Stimulated activated CD8-positive, alpha-beta memory T cell treated with anti-CD3 and anti-CD28 coated beads, Interleukin-4, amount 100 ng/mL, for 24 hours (primary cell): ENCODE measurements around the gene OBSL1.

Experiments used
- DNase-seq: peaks from one replicate; pipeline ENCODE4 v3.0.0-alpha.2; 2020; ENCODE audit warnings: low read depth

OBSL1 gene

GRCh38 chr2:219530048-219530963 lies 41.0 kb downstream of the OBSL1 start:
- peak; percentile 78 for DNase-seq

- no peak for DNase-seq
These were observed 43.9 kb downstream of the OBSL1 start for GRCh38 chr2:219527472-219527871.

DNA sequence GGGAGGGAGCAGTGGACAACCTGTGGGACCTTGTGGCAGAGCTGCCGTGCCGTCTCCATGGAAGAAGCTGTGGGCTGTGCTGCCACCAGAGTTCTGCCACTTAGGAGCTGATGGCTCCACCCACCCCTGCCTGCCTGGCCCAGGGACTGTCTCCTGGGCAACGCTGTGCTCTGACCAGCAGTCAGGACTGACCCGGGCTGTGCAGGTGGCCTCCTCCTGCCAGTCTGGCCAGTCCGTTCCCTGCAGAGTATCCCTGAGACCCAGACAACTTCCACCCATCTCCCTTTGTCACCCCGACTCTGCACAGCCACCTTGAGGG lies 44.3 kb downstream of the OBSL1 start:
- no peak for DNase-seq

DNA sequence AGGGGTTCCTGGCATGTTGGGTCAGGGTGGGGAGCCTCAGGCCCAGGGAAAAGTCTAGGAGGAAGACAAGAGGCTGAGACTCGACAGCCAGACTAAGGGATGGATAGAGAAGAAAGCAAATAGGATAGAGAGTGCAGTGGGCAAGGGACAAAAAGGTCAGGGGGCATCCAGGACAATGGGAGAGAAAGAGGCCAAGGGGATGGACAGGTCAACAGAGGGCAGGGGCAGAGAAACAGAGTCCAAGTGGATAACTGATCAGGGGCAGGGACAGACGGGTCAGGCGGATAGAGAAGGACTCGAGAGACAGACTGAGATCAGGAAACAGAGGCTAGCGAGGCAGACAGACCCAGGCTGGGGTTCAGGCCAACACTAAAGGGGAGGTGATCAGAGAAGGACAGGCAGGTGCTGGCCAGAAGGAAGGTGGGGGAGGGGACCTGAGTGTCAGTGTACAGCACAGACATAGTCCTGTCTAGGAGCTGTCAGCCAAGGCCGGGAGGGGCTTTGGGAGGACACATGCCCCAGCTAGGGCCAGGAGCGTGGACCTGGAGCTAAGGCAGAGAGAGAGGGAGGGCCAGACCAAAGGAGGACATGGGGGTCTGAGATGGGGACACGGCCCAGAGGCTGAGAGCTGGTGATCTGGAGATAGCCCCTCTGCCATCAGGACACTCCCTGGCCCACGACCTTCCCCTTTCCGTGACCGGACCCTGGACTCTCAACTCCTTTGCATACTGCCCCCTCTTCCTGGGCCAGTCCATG lies 44.8 kb downstream of the OBSL1 start:
- no peak for DNase-seq

- no peak for DNase-seq
These were observed 45.7 kb downstream of the OBSL1 start for GRCh38 chr2:219525533-219526232.

- no peak for DNase-seq
These were observed 46.5 kb downstream of the OBSL1 start for GRCh38 chr2:219524817-219525216.

DNA sequence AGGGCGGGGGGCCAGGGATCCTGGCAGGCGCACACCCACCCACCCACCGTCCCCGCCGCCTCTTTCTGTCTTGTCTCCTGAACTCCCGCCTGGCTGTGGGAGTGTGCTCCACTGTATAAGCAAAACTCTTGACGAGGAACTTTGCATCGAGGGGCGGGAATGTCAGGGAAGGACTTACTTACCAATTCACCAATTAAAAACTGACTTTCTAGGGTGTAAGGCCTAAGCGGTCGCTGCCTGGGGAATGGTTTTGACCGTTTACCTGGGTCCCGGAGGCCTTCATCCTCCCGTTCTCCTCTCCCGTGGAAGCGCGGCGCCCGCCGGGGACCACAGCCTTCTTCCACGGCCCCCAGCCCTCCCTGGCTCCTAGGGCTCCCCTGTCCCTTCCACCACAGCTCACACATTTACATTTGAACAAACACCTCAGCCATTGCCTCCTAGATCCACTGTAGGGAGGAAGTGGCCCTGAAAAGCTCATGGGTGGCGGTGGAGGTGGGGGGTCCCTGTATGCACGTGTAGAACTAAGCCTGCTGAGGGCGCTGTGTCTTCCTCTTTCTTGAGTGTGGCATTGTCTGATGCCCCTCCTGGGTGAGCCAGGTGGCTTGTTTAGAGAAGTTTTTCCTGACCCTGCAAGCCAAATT lies 48.2 kb downstream of the OBSL1 start:
- DNase-seq: no peak

DNA sequence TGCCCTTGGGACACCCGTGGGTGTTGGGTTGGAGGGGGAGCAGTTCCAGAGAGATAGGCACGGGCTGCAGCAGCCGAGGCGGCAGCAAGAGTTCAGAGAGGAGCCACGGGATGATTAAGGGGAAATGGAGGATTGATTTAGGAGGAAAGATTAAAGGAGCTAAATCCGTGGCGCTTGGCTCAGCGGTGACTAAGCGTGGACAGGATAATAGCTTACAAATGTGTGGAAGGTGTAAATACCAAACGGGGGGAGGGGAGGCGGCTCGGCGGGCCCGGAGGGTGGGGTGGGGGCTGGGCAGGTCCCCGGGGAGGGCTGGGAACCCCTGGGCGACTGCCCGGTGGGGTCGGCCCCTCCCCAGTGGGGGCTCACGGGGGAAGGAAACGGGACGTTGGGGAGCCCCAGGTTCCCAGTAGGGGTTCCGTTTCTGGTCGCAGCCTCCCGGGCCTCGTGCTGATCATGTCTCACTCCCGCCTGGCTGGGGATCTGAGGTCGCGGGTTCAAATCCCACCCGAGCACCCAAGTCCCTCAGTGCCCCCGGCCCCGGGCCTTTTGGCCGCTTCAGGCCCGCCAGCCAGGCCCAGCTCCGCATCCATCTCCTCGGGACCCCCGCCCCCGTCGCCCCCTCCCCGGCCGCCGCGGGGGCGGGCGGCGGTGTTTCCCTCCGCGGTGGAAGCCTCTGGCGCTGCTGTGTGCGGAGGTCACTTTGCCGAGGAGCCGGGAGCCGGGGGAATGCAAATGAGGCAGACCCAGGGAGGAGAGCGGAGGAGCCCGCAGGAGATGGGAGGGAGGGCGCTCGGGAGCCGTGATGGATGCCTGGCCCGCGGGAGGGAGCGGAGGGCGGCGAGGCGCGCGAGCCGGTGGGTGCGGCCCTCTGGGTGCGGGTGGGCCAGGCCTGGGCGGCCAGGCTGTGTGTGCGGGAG lies 49.0 kb downstream of the OBSL1 start:
- no peak for DNase-seq

GRCh38 chr2:219521066-219521880 lies 50.1 kb downstream of the OBSL1 start:
- no peak for DNase-seq

GRCh38 chr2:219520079-219520478 lies 51.3 kb downstream of the OBSL1 start:
- DNase-seq: no peak

DNA sequence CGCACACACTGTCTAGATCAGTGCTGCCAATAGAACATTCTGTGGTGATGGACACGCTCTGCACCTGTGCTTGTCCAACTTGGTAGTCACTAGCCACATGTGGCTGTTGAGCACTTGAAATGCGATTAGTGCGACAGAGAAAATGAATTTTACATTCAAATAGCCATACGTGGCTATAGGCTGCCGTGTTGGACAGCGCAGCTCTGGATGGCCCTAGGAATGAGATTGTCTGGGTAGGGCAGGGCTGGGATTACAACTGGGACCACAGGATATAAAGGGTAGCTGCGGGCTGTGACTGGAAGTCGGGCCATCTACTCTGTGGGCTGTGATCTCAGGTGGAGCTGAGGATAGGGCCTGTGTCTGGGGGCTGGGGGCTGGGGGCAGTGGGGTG lies 51.8 kb downstream of the OBSL1 start:
- DNase-seq: no peak

- no peak for DNase-seq
These were observed 53.2 kb downstream of the OBSL1 start for GRCh38 chr2:219517954-219518778.

DNA sequence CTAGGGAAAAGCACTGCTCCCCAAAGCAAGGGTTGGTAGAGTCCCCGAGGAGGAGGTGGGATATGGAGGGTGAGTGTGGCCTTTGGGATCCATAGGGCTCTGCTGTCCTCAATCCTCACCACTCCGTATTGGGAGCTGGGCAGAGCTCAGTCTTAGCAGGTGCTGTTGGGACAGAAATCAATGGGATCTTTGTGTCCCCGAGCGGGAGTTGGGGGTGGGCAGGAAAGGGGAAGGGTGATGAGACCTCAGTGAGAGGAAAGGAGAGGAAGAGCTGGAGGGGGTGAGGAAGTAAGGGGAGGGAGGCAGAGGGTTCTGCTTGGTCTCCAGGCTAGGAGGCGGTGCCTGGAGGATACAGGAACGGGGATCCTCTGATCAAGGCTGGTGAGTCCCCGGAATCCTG lies 54.5 kb downstream of the OBSL1 start:
- no peak for DNase-seq

- DNase-seq: no peak
These were observed 55.3 kb downstream of the OBSL1 start for GRCh38 chr2:219515874-219516629.

GRCh38 chr2:219514836-219515235 lies 56.5 kb downstream of the OBSL1 start:
- no peak for DNase-seq

GRCh38 chr2:219514196-219514761 lies 57.1 kb downstream of the OBSL1 start, which contains the start of gene ASIC4:
Gene ASIC4 (plus strand): TSS chr2:219514482. CDS start chr2:219514725, 243 bp downstream.
- no peak for DNase-seq

- DNase-seq: no peak
These were observed 57.6 kb downstream of the OBSL1 start for GRCh38 chr2:219513787-219514186.

DNA sequence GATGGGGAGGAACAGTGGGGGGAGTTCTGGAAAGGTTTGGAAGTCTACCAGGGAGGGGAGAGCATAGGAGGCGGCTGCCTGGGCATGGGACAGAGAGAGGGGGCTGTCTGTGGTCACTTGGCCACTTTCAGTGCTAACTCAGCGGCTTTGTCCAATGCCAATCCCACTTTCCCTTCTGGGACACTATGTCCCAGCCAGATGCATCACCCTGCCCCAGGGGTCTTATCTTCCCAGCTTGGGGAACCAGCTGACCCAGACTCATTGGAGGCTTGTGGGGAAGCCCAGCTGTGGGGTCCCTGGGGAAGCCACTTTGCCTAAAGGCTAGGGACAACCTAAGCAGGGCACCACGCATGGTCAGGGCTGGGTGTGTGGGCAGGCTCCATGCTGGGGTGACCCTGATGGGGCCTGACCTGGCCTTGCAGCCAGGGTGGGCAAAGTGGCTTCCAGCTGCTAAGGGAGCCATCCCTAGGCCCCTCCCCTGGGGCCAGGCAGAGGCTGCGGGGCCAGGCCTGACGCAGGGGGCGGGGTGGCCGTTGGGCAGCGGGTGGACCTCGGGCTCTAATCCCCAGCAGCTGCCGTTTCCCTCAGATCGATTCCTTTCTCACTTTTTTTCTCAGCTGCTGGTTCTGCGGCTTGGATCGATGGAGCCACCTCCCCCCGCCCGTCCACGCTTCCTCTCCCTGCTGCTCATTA lies 58.7 kb downstream of the OBSL1 start:
- DNase-seq: no peak
